OCI-LY1 (cell line): Measurements from ENCODE around the gene G6PC3.

Experiments used
- EZH2 ChIP-seq: fragments of 200-600 bp; sonication (generic), shearing (Covaris generic); IDR thresholded peaks from 2 replicates; pipeline ENCODE4 v1.8.0; 2017; ENCODE audit warnings: borderline replicate concordance, mixed run types, mild to moderate bottlenecking, antibody characterized with exemption, low read length, moderate library complexity, mixed read lengths
- TF ChIP-seq, protein P1 (sequence below): fragments of 200-600 bp; sonication (generic), shearing (Covaris generic); IDR thresholded peaks from 2 replicates; pipeline ENCODE4 v1.5.1; 2017; ENCODE audit warnings: mild to moderate bottlenecking, antibody characterized with exemption, low read length, moderate library complexity, mixed read lengths

DNA sequence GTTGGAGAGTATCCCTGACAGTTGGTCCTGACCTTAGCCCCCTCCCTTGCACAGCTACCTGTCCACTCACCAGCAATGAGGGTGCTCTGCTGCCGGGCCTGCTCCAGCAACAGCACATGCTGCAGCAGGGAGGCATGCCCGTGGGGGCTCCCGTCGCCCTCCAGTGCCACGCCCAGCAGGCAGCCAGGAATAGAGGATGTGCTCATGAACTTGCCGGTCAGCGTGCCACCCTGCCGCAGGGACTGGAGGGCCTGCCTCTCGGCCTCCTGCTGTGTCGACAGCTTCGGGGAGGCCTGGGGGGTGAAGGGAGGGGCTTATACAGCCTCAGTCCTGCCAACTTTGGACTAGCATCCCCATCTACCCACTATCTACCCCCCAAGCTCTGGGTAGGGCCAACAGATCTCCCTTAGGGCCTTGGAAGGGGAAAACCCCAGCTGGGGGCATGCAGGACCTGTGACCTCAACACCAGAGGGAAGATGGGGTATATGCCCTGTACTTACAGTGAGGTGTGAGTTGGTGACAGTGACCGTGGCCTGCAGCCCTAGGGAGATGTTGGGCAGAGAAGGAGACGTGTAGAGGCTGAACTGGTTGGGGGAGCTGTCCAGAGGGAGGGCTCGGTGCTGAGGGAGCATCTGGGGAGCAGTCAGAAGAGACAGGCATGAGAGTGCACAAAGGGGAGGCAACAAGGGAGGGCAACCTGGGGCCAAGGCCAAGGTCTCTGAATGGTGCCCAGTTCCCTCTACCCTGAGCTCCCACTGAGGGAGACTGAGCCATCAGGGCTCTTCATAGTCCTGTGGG lies 20.9 kb downstream of the G6PC3 start:
- TF ChIP-seq EZH2, result no peak
- TF ChIP-seq, protein P1, sequence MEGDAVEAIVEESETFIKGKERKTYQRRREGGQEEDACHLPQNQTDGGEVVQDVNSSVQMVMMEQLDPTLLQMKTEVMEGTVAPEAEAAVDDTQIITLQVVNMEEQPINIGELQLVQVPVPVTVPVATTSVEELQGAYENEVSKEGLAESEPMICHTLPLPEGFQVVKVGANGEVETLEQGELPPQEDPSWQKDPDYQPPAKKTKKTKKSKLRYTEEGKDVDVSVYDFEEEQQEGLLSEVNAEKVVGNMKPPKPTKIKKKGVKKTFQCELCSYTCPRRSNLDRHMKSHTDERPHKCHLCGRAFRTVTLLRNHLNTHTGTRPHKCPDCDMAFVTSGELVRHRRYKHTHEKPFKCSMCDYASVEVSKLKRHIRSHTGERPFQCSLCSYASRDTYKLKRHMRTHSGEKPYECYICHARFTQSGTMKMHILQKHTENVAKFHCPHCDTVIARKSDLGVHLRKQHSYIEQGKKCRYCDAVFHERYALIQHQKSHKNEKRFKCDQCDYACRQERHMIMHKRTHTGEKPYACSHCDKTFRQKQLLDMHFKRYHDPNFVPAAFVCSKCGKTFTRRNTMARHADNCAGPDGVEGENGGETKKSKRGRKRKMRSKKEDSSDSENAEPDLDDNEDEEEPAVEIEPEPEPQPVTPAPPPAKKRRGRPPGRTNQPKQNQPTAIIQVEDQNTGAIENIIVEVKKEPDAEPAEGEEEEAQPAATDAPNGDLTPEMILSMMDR, result no peak
